Left lung (tissue), 10 donors: ENCODE data around the gene ARHGEF4. TPM values are rescaled to one million over a fixed set of nuclear protein-coding genes. Genes with fewer than 3 reads are reported as not detected.
A peak's percentile ranks its signal among the peaks of the same experiment; 100 is the strongest.

Source experiments
- ATAC-seq: fragments of 200-7000 bp; cut with Tn5 transposase; one replicate; pipeline ENCODE4 v1.9.1; 2020; ENCODE audit warnings: moderate library complexity
- DNase-seq, 4 donors: peaks; one replicate each; pipeline ENCODE4 v3.0.0-alpha.2; 2013 to 2020
- H3K27ac ChIP-seq, 2 donors: fragments of 200-600 bp; sonication (generic) in 1 of 2; one replicate each; pipeline versions ENCODE4 v1.5.0 to v1.8.0; 2020 to 2021
- H3K27me3 ChIP-seq, 2 donors: fragments of 200-600 bp; sonication (generic) in 1 of 2; one replicate each; pipeline versions ENCODE4 v1.5.0 to v1.8.0; 2020 to 2021
- H3K36me3 ChIP-seq, 2 donors: fragments of 200-600 bp; sonication (generic) in 1 of 2; one replicate each; pipeline versions ENCODE4 v1.5.0 to v1.8.0; 2020 to 2021
- H3K4me1 ChIP-seq, 2 donors: fragments of 200-600 bp; one replicate each; pipeline ENCODE4 v1.8.0; 2021
- H3K4me3 ChIP-seq, 2 donors: fragments of 200-600 bp; sonication (generic) in 1 of 2; one replicate each; pipeline versions ENCODE4 v1.5.0 to v1.8.0; 2020 to 2021; ENCODE audit warnings: mild to moderate bottlenecking in 1 of 2
- H3K9me3 ChIP-seq, 2 donors: fragments of 200-600 bp; sonication (generic) in 1 of 2; one replicate each; pipeline versions ENCODE4 v1.5.0 to v1.8.0; 2020 to 2021
- CTCF ChIP-seq, 2 donors: fragments of 200-600 bp; sonication (generic) in 1 of 2; IDR thresholded peaks; one replicate each; pipeline versions ENCODE4 v1.5.0 to v1.8.0; 2021; ENCODE audit warnings: antibody characterized with exemption in 2 of 2
- intact Hi-C, 2 donors: fragments of 100-400 bp; cut with DNase I; formaldehyde crosslinking; loops; one replicate each; pipeline versions ENCODE4 v1.11.2 to v1.14.2; 2022
- polyA plus RNA-seq, 6 donors: library from polyadenylated mRNA; unstranded; fragments of 120-200 nt; gene quantifications; one replicate each; pipeline ENCODE4 v1.2.1, GENCODE V29; 2013; ENCODE audit not compliant: insufficient read length in 6 of 6
- total RNA-seq, 2 donors: library from RNA; stranded (reverse); fragmentation: NEBNext Ultra II Directional; extraction: Animal tissue kit (Norgen Biotek cat#: 25700); gene quantifications; one replicate each; pipeline ENCODE4 v1.2.1, GENCODE V29; 2021
- donor health status: DM: no; HTN: yes; CAD: no.
- donor health status: DM: no; HTN: no; CAD: no.

The ARHGEF4 gene
- total and polyA plus RNA-seq, 8 donors, result 1.7 to 4.3 (median 2.8) TPM

GRCh38 chr2:131054488-131054887 is 217.8 kb downstream of the ARHGEF4 start:
- no peaks in the 10 kb centered on the region for H3K4me1 ChIP-seq
- no peak for TF ChIP-seq CTCF (IDR thresholded peaks at IDR 0.05)
- H3K27me3 ChIP-seq, result no peaks in the 10 kb centered on the region
- H3K4me3 ChIP-seq, result no peak overlapping the region
- no peak for ATAC-seq
- no peaks in the 10 kb centered on the region for H3K9me3 ChIP-seq
- DNase-seq, result no peak
- intact Hi-C loops, result no loop called here
- H3K27ac ChIP-seq, result no peak overlapping the region
- H3K36me3 ChIP-seq, result peaks cover 3 to 90% of the 10 kb centered on the region in 2 donors

GRCh38 chr2:131055169-131056065 is 218.7 kb downstream of the ARHGEF4 start:
- intact Hi-C loops, result no loop called here
- H3K36me3 ChIP-seq, result peaks cover 3 to 86% of the 10 kb centered on the region in 2 donors

GRCh38 chr2:131056204-131056931 is 219.7 kb downstream of the ARHGEF4 start:
- intact Hi-C loops, result no loop called here
- peaks cover 3 to 82% of the 10 kb centered on the region in 2 donors for H3K36me3 ChIP-seq
- no peak for TF ChIP-seq CTCF (IDR thresholded peaks at IDR 0.05)
- no peaks in the 10 kb centered on the region for H3K9me3 ChIP-seq
- DNase-seq (peak in 1 of 4 donors; percentile 4), ATAC-seq (no peak)
- H3K27ac ChIP-seq, result no peak overlapping the region
- no peaks in the 10 kb centered on the region for H3K4me1 ChIP-seq
- no peak overlapping the region for H3K4me3 ChIP-seq
- H3K27me3 ChIP-seq, result no peaks in the 10 kb centered on the region

More at GRCh38 chr2:131055169-131056065, 218.7 kb downstream of the ARHGEF4 start:
- Histone ChIP-seq H3K9me3 (no peaks in the 10 kb centered on the region), H3K4me3 (no peak overlapping the region), H3K27me3 (no peaks in the 10 kb centered on the region), H3K27ac (no peak overlapping the region), H3K4me1 (no peaks in the 10 kb centered on the region)
- no peak for ATAC-seq
- no peak for TF ChIP-seq CTCF (IDR thresholded peaks at IDR 0.05)
- DNase-seq, result peak in 1 of 4 donors; percentile 50

GRCh38 chr2:131056932-131057287 is 220.2 kb downstream of the ARHGEF4 start:
- peaks cover 3 to 80% of the 10 kb centered on the region in 2 donors for H3K36me3 ChIP-seq
- intact Hi-C loops, result no loop called here
- H3K4me3 ChIP-seq, result no peak overlapping the region
- DNase-seq (no peak), ATAC-seq (no peak)
- no peak overlapping the region for H3K27ac ChIP-seq
- no peaks in the 10 kb centered on the region for H3K9me3 ChIP-seq
- TF ChIP-seq CTCF (IDR thresholded peaks at IDR 0.05), result no peak
- H3K27me3 ChIP-seq, result no peaks in the 10 kb centered on the region
- H3K4me1 ChIP-seq, result no peaks in the 10 kb centered on the region

GRCh38 chr2:131058214-131058843 is 221.6 kb downstream of the ARHGEF4 start:
- H3K36me3 ChIP-seq, result peaks cover 3 to 77% of the 10 kb centered on the region in 2 donors
- no peaks in the 10 kb centered on the region for H3K27me3 ChIP-seq
- TF ChIP-seq CTCF (IDR thresholded peaks at IDR 0.05), result no peak
- H3K4me1 ChIP-seq, result peaks cover 0 to 5% of the 10 kb centered on the region in 2 donors
- no peak for ATAC-seq
- no peak overlapping the region for H3K4me3 ChIP-seq
- intact Hi-C loops, result no loop called here
- H3K9me3 ChIP-seq, result no peaks in the 10 kb centered on the region
- H3K27ac ChIP-seq, result no peak overlapping the region
- DNase-seq, result no peak
